HG03439 (cell line): Measurements from ENCODE around the gene AKAP3.

Experiments used
- ATAC-seq: cut with Tn5 transposase; IDR thresholded peaks from one replicate; pipeline ENCODE4 v1.9.1; 2021; ENCODE audit warnings: mild to moderate bottlenecking, moderate library complexity; ENCODE audit not compliant: unreplicated experiment

Gene AKAP3

GRCh38 chr12:4648501-4649357, at the start of gene AKAP3, which contains the start of gene NDUFA9:
TSS of gene AKAP3 (minus strand) at chr12:4649051. CDS start at chr12:4638196, 10,855 bp downstream.
TSS of gene NDUFA9 (plus strand) at chr12:4649114. CDS start at chr12:4649127, 13 bp downstream.
- peak; percentile 70 for ATAC-seq

GRCh38 chr12:4690760-4691159, 41.9 kb upstream of the AKAP3 start:
- no peak for ATAC-seq

- ATAC-seq: no peak
These were observed 36.5 kb upstream of the AKAP3 start for GRCh38 chr12:4685317-4685716.

- ATAC-seq: no peak
These were observed 32.9 kb upstream of the AKAP3 start for GRCh38 chr12:4681732-4682131.

GRCh38 chr12:4679711-4680110, 30.9 kb upstream of the AKAP3 start:
- no peak for ATAC-seq

GRCh38 chr12:4665236-4665635, 16.4 kb upstream of the AKAP3 start:
- ATAC-seq: no peak

- no peak for ATAC-seq
These were observed 15.2 kb upstream of the AKAP3 start for GRCh38 chr12:4663971-4664505.

- ATAC-seq: no peak
These were observed 4.8 kb upstream of the AKAP3 start for GRCh38 chr12:4653691-4654090.

- no peak for ATAC-seq
These were observed 4.4 kb upstream of the AKAP3 start for GRCh38 chr12:4653257-4653656.

GRCh38 chr12:4649358-4649661, 459 bp upstream of the AKAP3 start:
- no peak for ATAC-seq

GRCh38 chr12:4648104-4648500, 749 bp downstream of the AKAP3 start:
- ATAC-seq: no peak

- ATAC-seq: no peak
These were observed 3.8 kb downstream of the AKAP3 start for GRCh38 chr12:4645023-4645422.

- ATAC-seq: no peak
These were observed 5.1 kb downstream of the AKAP3 start for GRCh38 chr12:4643747-4644146.

GRCh38 chr12:4630262-4630661, 18.6 kb downstream of the AKAP3 start:
- ATAC-seq: no peak

- no peak for ATAC-seq
These were observed 20.4 kb downstream of the AKAP3 start for GRCh38 chr12:4628406-4628805.

GRCh38 chr12:4626543-4626942, 22.3 kb downstream of the AKAP3 start:
- ATAC-seq: no peak

GRCh38 chr12:4621511-4621910, 27.3 kb downstream of the AKAP3 start:
- no peak for ATAC-seq

- ATAC-seq: no peak
These were observed 33.2 kb downstream of the AKAP3 start for GRCh38 chr12:4615667-4616066.

GRCh38 chr12:4610481-4610880, 38.4 kb downstream of the AKAP3 start:
- ATAC-seq: no peak

- no peak for ATAC-seq
These were observed 39.8 kb downstream of the AKAP3 start for GRCh38 chr12:4609071-4609470.

GRCh38 chr12:4607056-4607455, 41.8 kb downstream of the AKAP3 start:
- ATAC-seq: no peak

GRCh38 chr12:4604684-4605193, 44.1 kb downstream of the AKAP3 start:
- ATAC-seq: peak; percentile 94
